ENCODE results near the gene SLC6A8. TPM values are rescaled to one million over a fixed set of nuclear protein-coding genes. Genes with fewer than 3 reads are reported as not detected.

SLC6A8 gene
- total RNA-seq, 4 donors from 2014 or later: 19.5 to 36.2 (median 25.4) TPM

DNA sequence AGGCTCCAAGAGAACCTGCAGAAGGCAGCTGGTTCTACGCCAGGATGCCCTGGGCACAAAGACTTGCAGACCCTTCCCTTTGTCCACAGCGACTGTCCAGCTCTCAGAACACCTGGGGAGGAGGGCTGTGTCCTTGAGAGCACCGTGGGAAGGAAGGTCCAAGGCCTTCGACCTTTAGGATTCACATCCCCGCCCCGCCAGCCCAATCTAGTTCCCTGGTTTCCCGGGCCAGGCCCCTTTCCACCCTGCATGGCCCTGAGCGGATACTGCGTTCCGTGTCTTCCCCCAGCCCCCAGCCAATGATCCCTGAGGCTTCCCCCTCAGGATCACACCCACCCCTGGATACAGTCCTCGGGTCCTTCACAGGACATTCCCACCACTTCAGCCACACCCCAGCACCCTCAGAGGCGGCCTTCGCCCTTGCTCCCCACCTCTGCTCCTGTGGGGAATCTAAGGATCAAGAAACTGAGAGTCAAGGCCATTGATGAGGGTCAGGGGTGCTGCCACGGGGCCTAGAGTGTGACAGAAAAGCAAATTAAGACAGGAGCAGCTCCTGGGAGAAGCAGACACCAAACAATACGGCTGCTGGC, 46.0 kb downstream of the SLC6A8 start:
- Histone ChIP-seq H3K4me3 (no peak overlapping the region), H3K27ac (no peak overlapping the region), H3K4me1 (peaks cover 0 to 10% (median 3%) of the 10 kb centered on the region in 3 donors), H3K27me3 (no peaks in the 10 kb centered on the region), H3K36me3 (peaks cover 0 to 6% (median 0%) of the 10 kb centered on the region in 3 donors), H3K9me3 (no peaks in the 10 kb centered on the region)
- intact Hi-C loops (cut with DNase I): no loop called here
- 90 to 96% methylated on average over 7 to 9 of the region's 15 CpGs for WGBS, 2 donors
- TF ChIP-seq, protein P1, sequence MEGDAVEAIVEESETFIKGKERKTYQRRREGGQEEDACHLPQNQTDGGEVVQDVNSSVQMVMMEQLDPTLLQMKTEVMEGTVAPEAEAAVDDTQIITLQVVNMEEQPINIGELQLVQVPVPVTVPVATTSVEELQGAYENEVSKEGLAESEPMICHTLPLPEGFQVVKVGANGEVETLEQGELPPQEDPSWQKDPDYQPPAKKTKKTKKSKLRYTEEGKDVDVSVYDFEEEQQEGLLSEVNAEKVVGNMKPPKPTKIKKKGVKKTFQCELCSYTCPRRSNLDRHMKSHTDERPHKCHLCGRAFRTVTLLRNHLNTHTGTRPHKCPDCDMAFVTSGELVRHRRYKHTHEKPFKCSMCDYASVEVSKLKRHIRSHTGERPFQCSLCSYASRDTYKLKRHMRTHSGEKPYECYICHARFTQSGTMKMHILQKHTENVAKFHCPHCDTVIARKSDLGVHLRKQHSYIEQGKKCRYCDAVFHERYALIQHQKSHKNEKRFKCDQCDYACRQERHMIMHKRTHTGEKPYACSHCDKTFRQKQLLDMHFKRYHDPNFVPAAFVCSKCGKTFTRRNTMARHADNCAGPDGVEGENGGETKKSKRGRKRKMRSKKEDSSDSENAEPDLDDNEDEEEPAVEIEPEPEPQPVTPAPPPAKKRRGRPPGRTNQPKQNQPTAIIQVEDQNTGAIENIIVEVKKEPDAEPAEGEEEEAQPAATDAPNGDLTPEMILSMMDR (IDR thresholded peaks at IDR 0.05): no peak
- no peak for TF ChIP-seq POLR2A (IDR thresholded peaks at IDR 0.05)
- DNase-seq: no peak

DNA sequence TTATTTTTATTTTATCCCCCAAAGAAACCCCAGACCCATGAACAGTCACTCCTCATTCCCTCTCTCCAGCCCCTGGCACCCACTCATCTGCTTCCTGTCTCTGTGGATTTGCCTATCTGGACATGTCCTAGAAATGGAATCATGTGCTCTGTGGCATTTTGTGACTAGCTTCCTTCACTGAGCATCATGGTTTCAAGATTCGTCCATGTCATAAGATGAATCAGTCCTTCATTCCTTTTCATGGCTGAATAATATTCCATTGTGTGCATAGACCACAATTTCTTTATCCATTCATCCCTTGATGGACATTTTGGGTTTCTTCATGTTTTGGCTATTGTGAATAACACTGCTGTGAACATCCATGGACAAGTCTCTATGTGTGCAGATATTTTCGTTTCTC, 47.1 kb downstream of the SLC6A8 start:
- Histone ChIP-seq H3K4me3 (no peak overlapping the region), H3K4me1 (peaks cover 0 to 14% (median 3%) of the 10 kb centered on the region in 3 donors), H3K9me3 (no peaks in the 10 kb centered on the region), H3K36me3 (no peaks in the 10 kb centered on the region), H3K27ac (no peak overlapping the region), H3K27me3 (no peaks in the 10 kb centered on the region)
- DNase-seq: no peak
- no peak for TF ChIP-seq POLR2A (IDR thresholded peaks at IDR 0.05)
- TF ChIP-seq, protein P1 (IDR thresholded peaks at IDR 0.05): no peak
- intact Hi-C loops (cut with DNase I): no loop called here
- 85% methylated on average over 2 of the region's 2 CpGs; no CpG with 5 or more reads in 1 of the 2 donors for WGBS, 2 donors

DNA sequence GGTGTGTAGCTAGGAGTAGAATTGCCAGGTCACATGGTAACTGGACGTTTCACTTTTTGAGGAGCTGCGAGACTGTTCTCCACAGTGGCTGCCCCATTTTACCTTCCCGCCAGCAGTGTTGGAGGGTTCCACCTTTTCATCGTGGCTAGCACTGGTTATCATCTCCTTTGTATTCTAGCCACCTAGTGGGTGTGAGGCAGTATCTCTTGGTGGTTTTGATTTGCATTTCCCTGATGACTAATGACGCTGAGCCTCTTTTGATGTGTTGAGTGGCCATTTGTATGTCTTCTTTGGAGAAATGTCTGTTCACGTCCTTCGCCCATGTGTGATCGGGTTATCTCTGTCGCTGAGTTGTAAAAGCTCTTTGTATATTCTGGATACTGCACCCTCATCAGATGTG, 47.5 kb downstream of the SLC6A8 start:
- Histone ChIP-seq H3K4me1 (peaks cover 0 to 17% (median 3%) of the 10 kb centered on the region in 3 donors), H3K4me3 (no peak overlapping the region), H3K9me3 (no peaks in the 10 kb centered on the region), H3K27me3 (no peaks in the 10 kb centered on the region), H3K27ac (no peak overlapping the region), H3K36me3 (no peaks in the 10 kb centered on the region)
- no peak for TF ChIP-seq POLR2A (IDR thresholded peaks at IDR 0.05)
- TF ChIP-seq, protein P1 (IDR thresholded peaks at IDR 0.05): peak in 1 of 6 experiments; percentile 27
- intact Hi-C loops (cut with DNase I): no loop called here
- no peak for DNase-seq
- WGBS, 2 donors: 69 to 70% methylated on average over 9 of the region's 9 CpGs

DNA sequence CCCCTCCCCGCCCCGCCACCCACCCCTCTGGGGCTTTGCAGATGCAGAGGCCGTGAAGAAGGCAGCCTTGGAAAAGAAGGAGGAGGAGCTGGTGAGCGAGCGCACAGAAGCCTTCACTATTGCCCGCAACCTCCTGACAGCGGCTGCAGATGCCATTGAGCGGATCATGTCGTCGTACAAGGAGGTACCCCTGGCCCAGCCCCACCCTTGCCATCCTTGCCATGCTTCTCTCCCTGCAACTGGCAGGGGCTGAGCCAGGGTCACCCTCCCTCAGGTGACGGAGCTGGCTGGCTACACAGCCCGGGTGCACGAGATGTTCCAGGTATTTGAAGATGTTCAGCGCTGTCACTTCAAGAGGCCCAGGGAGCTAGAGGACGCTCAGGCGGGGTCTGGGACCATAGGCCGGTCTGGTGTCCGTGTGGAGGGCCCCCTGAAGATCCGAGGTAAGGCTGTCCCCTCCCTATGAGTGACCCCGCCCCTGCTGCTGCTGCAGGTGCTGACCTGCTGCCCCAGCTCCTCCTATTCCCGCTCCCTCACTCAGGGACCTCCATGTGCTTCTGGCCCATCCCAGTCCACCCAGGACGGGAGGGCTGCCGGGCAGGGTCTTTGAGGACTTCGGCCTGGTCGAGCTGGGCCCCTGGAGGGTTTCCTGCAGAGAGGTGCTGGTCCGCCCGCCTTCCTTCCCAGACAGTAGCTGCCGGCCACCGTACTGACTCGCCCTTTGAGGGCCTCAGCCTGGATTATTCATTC, 48.5 kb downstream of the SLC6A8 start:
- no peak for DNase-seq
- intact Hi-C loops (cut with DNase I): no loop called here
- 87 to 88% methylated on average over 10 to 11 of the region's 30 CpGs for WGBS, 2 donors

More for the DNA sequence above, 48.5 kb downstream of the SLC6A8 start:
- Histone ChIP-seq H3K27ac (no peak overlapping the region), H3K27me3 (no peaks in the 10 kb centered on the region), H3K4me1 (peaks cover 0 to 17% (median 3%) of the 10 kb centered on the region in 3 donors), H3K9me3 (no peaks in the 10 kb centered on the region), H3K36me3 (no peaks in the 10 kb centered on the region), H3K4me3 (no peak overlapping the region)
- no peak for TF ChIP-seq POLR2A (IDR thresholded peaks at IDR 0.05)
- TF ChIP-seq, protein P1 (IDR thresholded peaks at IDR 0.05): no peak
